ENCODE measurements around the gene RSF1.

DNA sequence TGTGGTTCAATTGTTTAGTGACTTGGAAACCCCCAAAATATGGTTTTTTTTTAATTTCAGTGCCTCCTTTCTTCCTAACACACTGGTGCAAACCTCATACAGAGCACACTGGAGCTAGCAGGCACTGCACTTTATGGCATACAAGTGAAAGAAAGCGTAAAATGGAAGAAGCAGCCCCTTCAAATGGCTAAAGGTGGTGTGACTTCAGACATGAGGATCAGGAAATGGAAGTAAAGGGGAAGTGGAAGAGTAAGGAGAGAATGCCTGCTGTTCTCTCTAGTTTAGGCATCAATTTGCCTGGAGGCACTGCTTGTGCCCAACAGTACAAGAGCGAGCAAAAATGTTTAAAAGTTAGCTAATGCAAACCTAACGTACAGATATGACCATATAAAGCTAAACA lies 5.7 kb downstream of the RSF1 start:
- TF ChIP-seq, protein P1, sequence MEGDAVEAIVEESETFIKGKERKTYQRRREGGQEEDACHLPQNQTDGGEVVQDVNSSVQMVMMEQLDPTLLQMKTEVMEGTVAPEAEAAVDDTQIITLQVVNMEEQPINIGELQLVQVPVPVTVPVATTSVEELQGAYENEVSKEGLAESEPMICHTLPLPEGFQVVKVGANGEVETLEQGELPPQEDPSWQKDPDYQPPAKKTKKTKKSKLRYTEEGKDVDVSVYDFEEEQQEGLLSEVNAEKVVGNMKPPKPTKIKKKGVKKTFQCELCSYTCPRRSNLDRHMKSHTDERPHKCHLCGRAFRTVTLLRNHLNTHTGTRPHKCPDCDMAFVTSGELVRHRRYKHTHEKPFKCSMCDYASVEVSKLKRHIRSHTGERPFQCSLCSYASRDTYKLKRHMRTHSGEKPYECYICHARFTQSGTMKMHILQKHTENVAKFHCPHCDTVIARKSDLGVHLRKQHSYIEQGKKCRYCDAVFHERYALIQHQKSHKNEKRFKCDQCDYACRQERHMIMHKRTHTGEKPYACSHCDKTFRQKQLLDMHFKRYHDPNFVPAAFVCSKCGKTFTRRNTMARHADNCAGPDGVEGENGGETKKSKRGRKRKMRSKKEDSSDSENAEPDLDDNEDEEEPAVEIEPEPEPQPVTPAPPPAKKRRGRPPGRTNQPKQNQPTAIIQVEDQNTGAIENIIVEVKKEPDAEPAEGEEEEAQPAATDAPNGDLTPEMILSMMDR (conservative IDR thresholded peaks at IDR 0.05 in 1 of 2, IDR thresholded peaks at IDR 0.05 in 1 of 2; ENCODE audit: extremely low read depth in 1 of 2, insufficient read depth in 1 of 2, low read depth in 1 of 2, low read length in 2 of 2) = no peak
- no peak for TF ChIP-seq EZH2 (IDR thresholded peaks at IDR 0.05; ENCODE audit: borderline replicate concordance, low read length)

Data from mammary epithelial cell (primary cell).